IMR-90 (cell line): Measurements from ENCODE around the gene ADRA2B. TPM values are rescaled to one million over a fixed set of nuclear protein-coding genes. Genes with fewer than 3 reads are reported as not detected.

Source experiments
- ATAC-seq: fragments of 200-7000 bp; cut with Tn5 transposase; 2 replicates; pipeline ENCODE4 v1.9.1; 2020; ENCODE audit warnings: low read depth, mild to moderate bottlenecking, moderate library complexity
- BruUV-seq: library from RNA; stranded (reverse); fragments of 400-500 nt; replicated peaks from 2 replicates; lab custom pipeline; 2021; lab: Mats Ljungman, UMichigan
- CTCF ChIA-PET: fragments of 300-600 bp; formaldehyde crosslinking; extraction: SDS; loops from one replicate; lab custom pipeline; 2021; ENCODE audit warnings: antibody characterized with exemption; lab: Yijun Ruan, JAX
- POLR2A ChIA-PET: fragments of 300-600 bp; sonication (Branson Sonifier 250); formaldehyde crosslinking; loops from one replicate; lab custom pipeline; 2022; ENCODE audit warnings: antibody characterized with exemption; ENCODE audit not compliant: unreplicated experiment; lab: Charles Lee
- DNase-seq: peaks from one replicate; pipeline ENCODE4 v3.0.0; 2013
- H2AFZ ChIP-seq: replicated peaks from 2 replicates; pipeline ENCODE3; 2013; ENCODE audit warnings: low read length, mild to moderate bottlenecking; ENCODE audit not compliant: poor library complexity
- H2AK5ac ChIP-seq: 2 replicates; pipeline ENCODE4 v1.6.1; 2013; ENCODE audit warnings: low read depth, low read length, inconsistent platforms
- H2AK9ac ChIP-seq: replicated peaks from 2 replicates; pipeline ENCODE3; 2013; ENCODE audit warnings: mild to moderate bottlenecking, low read depth, low read length, moderate library complexity; ENCODE audit not compliant: poor library complexity
- H2BK120ac ChIP-seq: 2 replicates; pipeline ENCODE4 v1.6.1; 2013; ENCODE audit warnings: low read depth, low read length, inconsistent platforms
- H2BK15ac ChIP-seq: 3 replicates; pipeline ENCODE4 v1.6.1; 2013; ENCODE audit warnings: low read depth, low read length, inconsistent platforms
- H2BK20ac ChIP-seq: 2 replicates; pipeline ENCODE4 v1.6.1; 2013; ENCODE audit warnings: low read depth, mild to moderate bottlenecking, inconsistent platforms, low read length, moderate library complexity
- H2BK5ac ChIP-seq: 2 replicates; pipeline ENCODE4 v1.6.1; 2013; ENCODE audit warnings: mild to moderate bottlenecking, low read depth, low read length, inconsistent platforms; ENCODE audit not compliant: poor library complexity, severe bottlenecking
- H3K14ac ChIP-seq: replicated peaks from 2 replicates; pipeline ENCODE4 v1.6.1; 2013; ENCODE audit warnings: low read depth, low read length, inconsistent platforms
- H3K18ac ChIP-seq: 2 replicates; pipeline ENCODE4 v1.6.1; 2013; ENCODE audit warnings: low read depth, low read length, control low read depth
- H3K23ac ChIP-seq: 2 replicates; pipeline ENCODE4 v1.6.1; 2013; ENCODE audit warnings: low read depth, low read length, inconsistent platforms
- H3K27ac ChIP-seq: 2 replicates; pipeline ENCODE4 v1.5.1; 2013; ENCODE audit warnings: mild to moderate bottlenecking, control low read depth, low read length; ENCODE audit not compliant: insufficient read depth
- H3K27me3 ChIP-seq: 2 replicates; pipeline ENCODE4 v1.6.1; 2013; ENCODE audit warnings: low read length; ENCODE audit not compliant: control insufficient read depth, insufficient read depth
- H3K36me3 ChIP-seq: 2 replicates; pipeline ENCODE4 v1.6.1; 2013; ENCODE audit warnings: low read length, mixed read lengths; ENCODE audit not compliant: control insufficient read depth, insufficient read depth
- H3K4ac ChIP-seq: 2 replicates; pipeline ENCODE4 v1.6.1; 2013; ENCODE audit warnings: low read depth, low read length, inconsistent platforms
- H3K4me1 ChIP-seq: 2 replicates; pipeline ENCODE4 v1.6.1; 2013; ENCODE audit warnings: low read length, mixed read lengths; ENCODE audit not compliant: control insufficient read depth, insufficient read depth
- H3K4me2 ChIP-seq: 2 replicates; pipeline ENCODE4 v1.6.1; 2013; ENCODE audit warnings: low read depth, mild to moderate bottlenecking, control low read depth, low read length, moderate library complexity
- H3K4me3 ChIP-seq: 2 replicates; pipeline ENCODE4 v1.5.1; 2013; ENCODE audit warnings: low read depth, mild to moderate bottlenecking, control low read depth, low read length, moderate library complexity; ENCODE audit not compliant: insufficient read depth
- H3K56ac ChIP-seq: 2 replicates; pipeline ENCODE4 v1.6.1; 2013; ENCODE audit warnings: low read length, inconsistent platforms; ENCODE audit not compliant: insufficient read depth; ENCODE audit errors: extremely low read depth
- H3K79me1 ChIP-seq, 2 experiments: 2 replicates each; pipeline ENCODE4 v1.6.1; 2013; ENCODE audit warnings: low read length in 2 of 2, inconsistent platforms in 1 of 2, low read depth in 1 of 2
- H3K9ac ChIP-seq: 2 replicates; pipeline ENCODE4 v1.6.1; 2013; ENCODE audit warnings: low read depth, low read length, control low read depth
- H3K9me1 ChIP-seq: 2 replicates; pipeline ENCODE4 v1.6.1; 2013; ENCODE audit warnings: low read length, inconsistent platforms; ENCODE audit not compliant: insufficient read depth
- H3K9me3 ChIP-seq: 2 replicates; pipeline ENCODE4 v1.6.1; 2013; ENCODE audit warnings: low read length; ENCODE audit not compliant: control insufficient read depth, insufficient read depth
- H4K20me1 ChIP-seq: 2 replicates; pipeline ENCODE4 v1.6.1; 2013; ENCODE audit warnings: low read length, inconsistent platforms; ENCODE audit not compliant: insufficient read depth
- H4K5ac ChIP-seq: 2 replicates; pipeline ENCODE4 v1.6.1; 2013; ENCODE audit warnings: mild to moderate bottlenecking, low read depth, low read length, control low read depth
- H4K8ac ChIP-seq, 2 experiments: 2 replicates each; pipeline ENCODE4 v1.6.1; 2013; ENCODE audit warnings: low read depth in 2 of 2, low read length in 2 of 2, control low read depth in 1 of 2, inconsistent platforms in 1 of 2
- H4K91ac ChIP-seq: 2 replicates; pipeline ENCODE4 v1.6.1; 2013; ENCODE audit warnings: low read depth, low read length, inconsistent platforms; ENCODE audit not compliant: insufficient read depth
- BHLHE40 ChIP-seq: fragments of 150-350 bp; IDR thresholded peaks from 2 replicates; pipeline ENCODE4 v1.6.1; 2016; ENCODE audit warnings: mild to moderate bottlenecking, low read depth, low read length
- CEBPB ChIP-seq: IDR thresholded peaks from 2 replicates; pipeline ENCODE4 v1.6.1; 2012; ENCODE audit warnings: low read depth, low read length, improper control_type of control experiment
- FOS ChIP-seq: fragments of 150-350 bp; IDR thresholded peaks from 2 replicates; pipeline ENCODE4 v1.6.1; 2016; ENCODE audit warnings: low read depth, low read length
- MAFK ChIP-seq: IDR thresholded peaks from 2 replicates; pipeline ENCODE4 v1.6.1; 2012; ENCODE audit warnings: low read depth, low read length, improper control_type of control experiment
- MAZ ChIP-seq: IDR thresholded peaks from 2 replicates; pipeline ENCODE4 v1.6.1; 2012; ENCODE audit warnings: low read depth, mild to moderate bottlenecking, low read length, improper control_type of control experiment, moderate library complexity, borderline replicate concordance
- MXI1 ChIP-seq: IDR thresholded peaks from 2 replicates; pipeline ENCODE4 v1.6.1; 2012; ENCODE audit warnings: low read depth, mild to moderate bottlenecking, low read length, moderate library complexity, borderline replicate concordance
- NFE2L2 ChIP-seq: fragments of 150-350 bp; IDR thresholded peaks from 2 replicates; pipeline ENCODE4 v1.6.1; 2016; ENCODE audit warnings: low read depth, mild to moderate bottlenecking, low read length
- RAD21 ChIP-seq: IDR thresholded peaks from 2 replicates; pipeline ENCODE4 v1.6.1; 2012; ENCODE audit warnings: low read length, improper control_type of control experiment
- RCOR1 ChIP-seq: IDR thresholded peaks from 2 replicates; pipeline ENCODE4 v1.6.1; 2012; ENCODE audit warnings: mild to moderate bottlenecking, low read length, improper control_type of control experiment; ENCODE audit not compliant: insufficient replicate concordance
- RFX5 ChIP-seq: IDR thresholded peaks from 2 replicates; pipeline ENCODE4 v1.8.0; 2012; ENCODE audit warnings: low read depth, mild to moderate bottlenecking, low read length, moderate library complexity
- SMC3 ChIP-seq: fragments of 150-350 bp; IDR thresholded peaks from 2 replicates; pipeline ENCODE4 v1.6.1; 2016; ENCODE audit warnings: low read depth, mild to moderate bottlenecking, antibody characterized with exemption, low read length, moderate library complexity
- WGBS, 2 experiments: methylation state at CpG; one replicate each; pipeline versions ENCODE4 v1.1.5 to v1.1.7; 2013; ENCODE audit warnings: missing lambda C conversion rate in 2 of 2; ENCODE audit not compliant: insufficient read length in 1 of 2; ENCODE audit errors: extremely low coverage in 2 of 2; 5-methylcytosine and 5-hydroxymethylcytosine counted together
- dilution Hi-C: fragments of 300-500 bp; cut with HindIII; formaldehyde crosslinking; loops from one replicate; pipeline ENCODE4 v1.14.3; 2018; ENCODE audit warnings: low sequenced_read_pairs; ENCODE audit not compliant: unreplicated experiment
- in situ Hi-C: fragments of 300-500 bp; cut with MboI; formaldehyde crosslinking; loops from 3 replicates; pipeline ENCODE4 v1.14.3; 2019; ENCODE audit warnings: low sequenced_read_pairs, inconsistent platforms, mixed read lengths
- intact Hi-C: fragments of 100-400 bp; cut with micrococcal nuclease; formaldehyde crosslinking; loops from 2 replicates; pipeline ENCODE4 v1.10.0; 2022
- polyA plus RNA-seq, 3 experiments: library from polyadenylated mRNA; depleted of rRNA; stranded (reverse); fragments of >200 nt; gene quantifications; 2 replicates each; pipeline ENCODE4 v1.2.3, GENCODE V29; 2012; ENCODE audit warnings: low replicate concordance in 1 of 3
- total RNA-seq: library from RNA; depleted of rRNA; stranded (reverse); fragments of >200 nt; gene quantifications from 2 replicates; pipeline ENCODE4 v1.2.3, GENCODE V29; 2012
- TF ChIP-seq, protein P1 (sequence below): conservative IDR thresholded peaks from 2 replicates; pipeline ENCODE4 v1.5.1; 2012; ENCODE audit warnings: mild to moderate bottlenecking, low read depth, low read length, improper control_type of control experiment
- TF ChIP-seq, protein P2 (sequence below): fragments of 150-350 bp; IDR thresholded peaks from 2 replicates; pipeline ENCODE4 v1.6.1; 2017; ENCODE audit warnings: mild to moderate bottlenecking, antibody characterized with exemption, low read length, low read depth

Gene ADRA2B
- total and polyA plus RNA-seq, 2 of the 4 experiments (the other 2 are of a cell fraction) = not detected

DNA sequence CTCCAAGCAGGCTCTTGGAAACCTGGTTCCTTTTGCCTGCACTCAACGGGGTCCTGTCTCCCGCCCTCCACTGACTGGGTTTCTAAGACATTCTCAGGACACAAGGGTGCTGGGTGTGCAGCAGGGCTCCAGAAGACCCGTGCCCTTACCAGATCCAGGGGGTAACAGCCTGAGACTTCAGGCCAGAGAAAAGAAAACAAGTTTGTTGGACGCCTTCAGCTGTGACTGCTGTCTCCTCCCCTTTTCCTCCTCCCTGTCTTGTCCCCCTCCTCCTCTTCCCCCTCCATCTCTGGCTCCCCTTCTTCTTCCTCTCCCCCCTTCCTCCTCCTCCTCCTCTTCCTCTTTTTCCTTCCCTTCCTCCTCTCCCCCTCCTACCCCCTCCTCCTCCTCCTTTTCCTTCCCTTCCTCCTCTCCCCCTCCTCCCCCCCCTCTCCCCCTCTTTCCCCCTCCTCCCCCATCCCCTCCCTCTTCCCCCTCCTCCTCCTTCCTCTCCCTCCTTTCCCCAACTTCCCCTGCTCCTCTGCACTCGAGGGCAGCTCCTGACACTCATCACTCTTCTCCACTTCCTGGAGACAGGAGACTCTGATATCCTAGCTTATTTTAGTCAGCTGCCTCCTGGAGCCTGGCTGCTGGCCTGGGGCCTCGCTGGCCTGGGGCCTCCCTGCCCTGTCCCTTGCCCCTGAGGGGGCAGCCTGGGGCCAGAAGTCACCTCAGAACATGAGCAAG, 12.4 kb downstream of the ADRA2B start:
- in situ Hi-C loops = loop anchor here (25.0 kb wide), 1 partner anchor 92 kb away; no protein-coding TSS in a partner anchor
- WGBS, 2 experiments = 38% methylated on average over 4 of the region's 6 CpGs; no CpG with 5 or more reads in 1 of the 2 experiments
- H3K4me3 ChIP-seq = no peak overlapping the region
- no peak overlapping the region for H3K14ac ChIP-seq
- ATAC-seq (no peak), DNase-seq (no peak)
- H3K9me1 ChIP-seq = no peaks in the 10 kb centered on the region
- H3K18ac ChIP-seq = no peak overlapping the region
- peaks cover 2% of the 10 kb centered on the region; the same call in 1 of the 2 replicates for H3K4me1 ChIP-seq
- no peak overlapping the region for H3K27ac ChIP-seq
- no peak overlapping the region for H2BK15ac ChIP-seq
- H3K4me2 ChIP-seq = no peak overlapping the region
- no peak overlapping the region for H2AK5ac ChIP-seq
- TF ChIP-seq, protein P1, sequence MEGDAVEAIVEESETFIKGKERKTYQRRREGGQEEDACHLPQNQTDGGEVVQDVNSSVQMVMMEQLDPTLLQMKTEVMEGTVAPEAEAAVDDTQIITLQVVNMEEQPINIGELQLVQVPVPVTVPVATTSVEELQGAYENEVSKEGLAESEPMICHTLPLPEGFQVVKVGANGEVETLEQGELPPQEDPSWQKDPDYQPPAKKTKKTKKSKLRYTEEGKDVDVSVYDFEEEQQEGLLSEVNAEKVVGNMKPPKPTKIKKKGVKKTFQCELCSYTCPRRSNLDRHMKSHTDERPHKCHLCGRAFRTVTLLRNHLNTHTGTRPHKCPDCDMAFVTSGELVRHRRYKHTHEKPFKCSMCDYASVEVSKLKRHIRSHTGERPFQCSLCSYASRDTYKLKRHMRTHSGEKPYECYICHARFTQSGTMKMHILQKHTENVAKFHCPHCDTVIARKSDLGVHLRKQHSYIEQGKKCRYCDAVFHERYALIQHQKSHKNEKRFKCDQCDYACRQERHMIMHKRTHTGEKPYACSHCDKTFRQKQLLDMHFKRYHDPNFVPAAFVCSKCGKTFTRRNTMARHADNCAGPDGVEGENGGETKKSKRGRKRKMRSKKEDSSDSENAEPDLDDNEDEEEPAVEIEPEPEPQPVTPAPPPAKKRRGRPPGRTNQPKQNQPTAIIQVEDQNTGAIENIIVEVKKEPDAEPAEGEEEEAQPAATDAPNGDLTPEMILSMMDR = no peak
- TF ChIP-seq RAD21 (no peak), CEBPB (no peak), BHLHE40 (no peak), MXI1 (no peak), SMC3 (no peak), MAZ (no peak), FOS (no peak), NFE2L2 (no peak), RFX5 (no peak), MAFK (no peak), RCOR1 (no peak)
- TF ChIP-seq, protein P2, sequence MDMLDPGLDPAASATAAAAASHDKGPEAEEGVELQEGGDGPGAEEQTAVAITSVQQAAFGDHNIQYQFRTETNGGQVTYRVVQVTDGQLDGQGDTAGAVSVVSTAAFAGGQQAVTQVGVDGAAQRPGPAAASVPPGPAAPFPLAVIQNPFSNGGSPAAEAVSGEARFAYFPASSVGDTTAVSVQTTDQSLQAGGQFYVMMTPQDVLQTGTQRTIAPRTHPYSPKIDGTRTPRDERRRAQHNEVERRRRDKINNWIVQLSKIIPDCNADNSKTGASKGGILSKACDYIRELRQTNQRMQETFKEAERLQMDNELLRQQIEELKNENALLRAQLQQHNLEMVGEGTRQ = no peak
- no peaks in the 10 kb centered on the region for H3K79me1 ChIP-seq
- no peaks in the 10 kb centered on the region for H3K36me3 ChIP-seq
- H4K91ac ChIP-seq = no peak overlapping the region
- no peak overlapping the region for H4K5ac ChIP-seq
- H3K9ac ChIP-seq = no peak overlapping the region
- H2AK9ac ChIP-seq = no peak overlapping the region
- no peak overlapping the region for H3K56ac ChIP-seq
- BruUV-seq = no TSS peak
- ChIA-PET POLR2A (no interaction called here), CTCF (no interaction called here)
- no peak overlapping the region for H2BK120ac ChIP-seq
- H2BK20ac ChIP-seq = no peak overlapping the region
- H4K20me1 ChIP-seq = no peaks in the 10 kb centered on the region
- no peak overlapping the region for H4K8ac ChIP-seq
- peaks cover 15% of the 10 kb centered on the region for H3K9me3 ChIP-seq
- no peak overlapping the region for H2BK5ac ChIP-seq
- H2AFZ ChIP-seq = peak overlapping the region; percentile 33
- H3K4ac ChIP-seq = no peak overlapping the region
- H3K27me3 ChIP-seq = peaks cover 35% of the 10 kb centered on the region
- intact Hi-C loops = no loop called here
- dilution Hi-C loops = no loop called here
- no peak overlapping the region for H3K23ac ChIP-seq
